ENCODE data around the gene RNF207. TPM values are rescaled to one million over a fixed set of nuclear protein-coding genes. Genes with fewer than 3 reads are reported as not detected.

The RNF207 gene, protein sequence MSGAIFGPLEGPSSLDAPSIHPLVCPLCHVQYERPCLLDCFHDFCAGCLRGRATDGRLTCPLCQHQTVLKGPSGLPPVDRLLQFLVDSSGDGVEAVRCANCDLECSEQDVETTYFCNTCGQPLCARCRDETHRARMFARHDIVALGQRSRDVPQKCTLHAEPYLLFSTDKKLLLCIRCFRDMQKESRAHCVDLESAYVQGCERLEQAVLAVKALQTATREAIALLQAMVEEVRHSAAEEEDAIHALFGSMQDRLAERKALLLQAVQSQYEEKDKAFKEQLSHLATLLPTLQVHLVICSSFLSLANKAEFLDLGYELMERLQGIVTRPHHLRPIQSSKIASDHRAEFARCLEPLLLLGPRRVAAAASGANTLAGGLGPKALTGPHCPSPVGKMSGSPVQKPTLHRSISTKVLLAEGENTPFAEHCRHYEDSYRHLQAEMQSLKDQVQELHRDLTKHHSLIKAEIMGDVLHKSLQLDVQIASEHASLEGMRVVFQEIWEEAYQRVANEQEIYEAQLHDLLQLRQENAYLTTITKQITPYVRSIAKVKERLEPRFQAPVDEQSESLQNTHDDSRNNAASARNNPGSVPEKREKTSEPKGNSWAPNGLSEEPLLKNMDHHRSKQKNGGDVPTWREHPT
- 15.6 to 22.3 TPM (median 19.3 TPM) in 5 replicates for total RNA-seq (2022; extraction: Qiagen RNA extraction; ENCODE audit: low read depth)

GRCh38 chr1:6205849-6206519 is at the start of gene RNF207:
TSS of gene RNF207 (plus strand) at chr1:6206119. CDS start at chr1:6206536, 417 bp downstream.

GRCh38 chr1:6180268-6180706 is 25.6 kb upstream of the RNF207 start, which contains the start of gene CHD5:
TSS of gene CHD5 (minus strand) at chr1:6180321. CDS start at chr1:6180023, 298 bp downstream.

GRCh38 chr1:6199298-6200187 is 6.4 kb upstream of the RNF207 start, which contains the start of gene RPL22:
TSS of gene RPL22 (minus strand) at chr1:6199595. CDS start at chr1:6199573, 22 bp downstream.

DNA sequence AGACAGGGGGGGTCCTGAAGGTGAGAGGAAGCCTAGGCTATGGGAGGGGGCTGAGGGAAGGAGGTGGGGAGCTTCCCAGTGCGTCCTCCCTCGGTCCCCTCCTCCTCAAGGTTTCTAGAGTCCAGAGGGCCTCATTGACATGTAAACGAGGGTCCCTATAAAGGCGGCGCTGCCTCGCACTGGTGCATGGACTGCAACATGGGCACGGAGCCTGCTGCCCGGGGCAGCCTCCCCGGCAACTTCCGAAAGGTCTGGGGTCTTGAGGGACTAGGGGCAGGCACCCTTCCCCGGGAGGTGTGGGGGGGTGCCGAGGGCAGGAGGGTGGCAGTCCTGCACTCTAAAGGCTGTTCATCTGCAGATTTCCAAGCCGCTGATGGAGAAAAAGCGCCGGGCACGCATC is 38.1 kb downstream of the RNF207 start, which contains the start of gene HES3:
Gene HES3 (plus strand): TSS at position 187 of the 400 bp plus-strand sequence. CDS start 187 bp downstream, at position 374.

GRCh38 chr1:6260961-6261614 is 55.2 kb downstream of the RNF207 start, which contains the start of gene GPR153:
TSS of gene GPR153 (minus strand) at chr1:6261098. CDS start at chr1:6254905, 6,193 bp downstream.

Other genes with a start within 250 kb of the RNF207 start
- 4.2 to 5.6 TPM (median 4.6 TPM) in 5 replicates for gene NPHP4, start 213.7 kb upstream of the RNF207 start, total RNA-seq (2022; extraction: Qiagen RNA extraction; ENCODE audit: low read depth)
- gene KCNAB2, start 160.2 kb upstream of the RNF207 start, total RNA-seq (2022; extraction: Qiagen RNA extraction; ENCODE audit: low read depth) = 7.2 to 10.5 TPM (median 9.2 TPM) in 5 replicates
- 0.55 to 0.83 TPM (median 0.69 TPM) in 5 replicates for gene CHD5, start 25.8 kb upstream of the RNF207 start, total RNA-seq (2022; extraction: Qiagen RNA extraction; ENCODE audit: low read depth)
- 316 to 492 TPM (median 454 TPM) in 5 replicates for gene RPL22, start 6.5 kb upstream of the RNF207 start, total RNA-seq (2022; extraction: Qiagen RNA extraction; ENCODE audit: low read depth)
- gene ICMT, start 29.8 kb downstream of the RNF207 start, total RNA-seq (2022; extraction: Qiagen RNA extraction; ENCODE audit: low read depth) = 46.0 to 57.4 TPM (median 55.8 TPM) in 5 replicates
- gene HES3, start 38.1 kb downstream of the RNF207 start, total RNA-seq (2022; extraction: Qiagen RNA extraction; ENCODE audit: low read depth) = not detected in 5 replicates
- 1.0 to 1.3 TPM (median 1.1 TPM) in 5 replicates for gene GPR153, start 55.0 kb downstream of the RNF207 start, total RNA-seq (2022; extraction: Qiagen RNA extraction; ENCODE audit: low read depth)
- 52.7 to 77.7 TPM (median 72.7 TPM) in 5 replicates for gene ACOT7, start 187.6 kb downstream of the RNF207 start, total RNA-seq (2022; extraction: Qiagen RNA extraction; ENCODE audit: low read depth)
- gene HES2, start 213.8 kb downstream of the RNF207 start, total RNA-seq (2022; extraction: Qiagen RNA extraction; ENCODE audit: low read depth) = 2.3 to 3.5 TPM (median 3.0 TPM) in 5 replicates
- gene ESPN, start 218.7 kb downstream of the RNF207 start, total RNA-seq (2022; extraction: Qiagen RNA extraction; ENCODE audit: low read depth) = 0.21 to 1.6 TPM (median 0.46 TPM) in 4 of 5 replicates, not detected in the other

Measured in A549 treated with CpdA at 1 μM for 4 hours (cell line).